Measurements from ENCODE around the gene LRRC47. TPM values are rescaled to one million over a fixed set of nuclear protein-coding genes. Genes with fewer than 3 reads are reported as not detected.

Gene LRRC47
- total RNA-seq, 1 experiment from 2014 or later: 65.1 TPM

- no peak overlapping the region for H3K23ac ChIP-seq (ENCODE audit: insufficient read length, low read depth, low read length)
- Mint-ChIP-seq H3K27me3 (ENCODE audit: low read depth) (peaks cover 27% of the 10 kb centered on the region), H3K4me1 (peaks cover 19 to 30% of the 10 kb centered on the region in 2 experiments), H3K4me3 (peak overlapping the region; percentile 62 to 80), H3K36me3 (ENCODE audit: insufficient read depth in 1 of 3, low read depth in 3 of 3) (peaks cover 2 to 19% (median 7%) of the 10 kb centered on the region in 3 experiments; a peak in 6 of 7 replicates), H3K9me3 (peaks cover 11 to 22% of the 10 kb centered on the region in 2 experiments), H3K27ac (no peak overlapping the region)
- H3K56ac ChIP-seq (ENCODE audit: insufficient read length, low read depth, low read length): no peak overlapping the region
- no peak overlapping the region for H4K8ac ChIP-seq (replicated peaks; ENCODE audit: insufficient read length, low read depth, low read length)
- H3K79me2 ChIP-seq (ENCODE audit: insufficient read depth, low read length): no peaks in the 10 kb centered on the region
- peak; percentile 56 for DNase-seq
- H3K23me2 ChIP-seq (ENCODE audit: insufficient read length, low read depth, low read length, poor library complexity, severe bottlenecking): peaks cover 11% of the 10 kb centered on the region
- H2BK20ac ChIP-seq (ENCODE audit: low read depth, low read length, poor library complexity, severe bottlenecking): no peak overlapping the region
- no peak for TF ChIP-seq CTCF (conservative IDR thresholded peaks at IDR 0.05)
- H3K4me2 ChIP-seq (ENCODE audit: insufficient read depth, insufficient read length, low read length): peak overlapping the region; percentile 46
- H3K4me1 ChIP-seq (ENCODE audit: insufficient read depth, low read length): no peaks in the 10 kb centered on the region; the same call in 1 of the 2 replicates
- no peak overlapping the region for H2BK5ac ChIP-seq (ENCODE audit: insufficient read length, low read length)
- H3T11ph ChIP-seq (ENCODE audit: low read length): no peak overlapping the region
- H2AK5ac ChIP-seq (ENCODE audit: insufficient read length, low read length): no peak overlapping the region
- H3K18ac ChIP-seq (ENCODE audit: insufficient read length, low read depth, low read length): no peak overlapping the region
- no peak overlapping the region for H2AFZ ChIP-seq (ENCODE audit: low read length)
- no peak overlapping the region for H4K91ac ChIP-seq (ENCODE audit: insufficient read length, low read depth, low read length)
- no peak overlapping the region for H2BK15ac ChIP-seq (ENCODE audit: low read depth, low read length)
- H3K9me3 ChIP-seq (ENCODE audit: control insufficient read depth, low read depth, low read length): no peaks in the 10 kb centered on the region
- H3K27me3 ChIP-seq (ENCODE audit: insufficient read depth, low read length): no peaks in the 10 kb centered on the region
- H2BK12ac ChIP-seq (ENCODE audit: insufficient read length, low read depth, low read length): no peak overlapping the region
- no CpG with 5 or more reads among the region's 32 CpGs for WGBS (ENCODE audit: extremely low coverage, insufficient read length, low lambda C conversion rate)
- no peaks in the 10 kb centered on the region for H3K79me1 ChIP-seq (ENCODE audit: insufficient read depth, low read depth, low read length, poor library complexity, severe bottlenecking)
- H3K14ac ChIP-seq (ENCODE audit: insufficient read depth, low read length): no peak overlapping the region
- no peaks in the 10 kb centered on the region for H4K20me1 ChIP-seq (ENCODE audit: control insufficient read depth, insufficient read depth, insufficient read length)
- no peak overlapping the region for H3K27ac ChIP-seq (ENCODE audit: insufficient read length, low read depth, low read length)
- H4K5ac ChIP-seq (ENCODE audit: insufficient read length, low read depth, low read length): no peak overlapping the region
- no peak overlapping the region for H3K9ac ChIP-seq (ENCODE audit: extremely low read depth, insufficient read length, low read length)
- no peak overlapping the region for H2BK120ac ChIP-seq (ENCODE audit: low read depth, low read length, poor library complexity, severe bottlenecking)
- no peak overlapping the region for H3K4ac ChIP-seq (ENCODE audit: low read depth, low read length)
Measured at GRCh38 chr1:3771108-3772026, 24.9 kb downstream of the LRRC47 start.
